ENCODE results near the gene SHISA8. TPM values are rescaled to one million over a fixed set of nuclear protein-coding genes. Genes with fewer than 3 reads are reported as not detected.
A peak's percentile ranks its signal among the peaks of the same experiment; 100 is the strongest.

SHISA8 gene
- total and polyA plus RNA-seq, 2 of the 13 experiments (the other 11 are each of a cell fraction or from before 2014, with no cell fraction given): not detected

DNA sequence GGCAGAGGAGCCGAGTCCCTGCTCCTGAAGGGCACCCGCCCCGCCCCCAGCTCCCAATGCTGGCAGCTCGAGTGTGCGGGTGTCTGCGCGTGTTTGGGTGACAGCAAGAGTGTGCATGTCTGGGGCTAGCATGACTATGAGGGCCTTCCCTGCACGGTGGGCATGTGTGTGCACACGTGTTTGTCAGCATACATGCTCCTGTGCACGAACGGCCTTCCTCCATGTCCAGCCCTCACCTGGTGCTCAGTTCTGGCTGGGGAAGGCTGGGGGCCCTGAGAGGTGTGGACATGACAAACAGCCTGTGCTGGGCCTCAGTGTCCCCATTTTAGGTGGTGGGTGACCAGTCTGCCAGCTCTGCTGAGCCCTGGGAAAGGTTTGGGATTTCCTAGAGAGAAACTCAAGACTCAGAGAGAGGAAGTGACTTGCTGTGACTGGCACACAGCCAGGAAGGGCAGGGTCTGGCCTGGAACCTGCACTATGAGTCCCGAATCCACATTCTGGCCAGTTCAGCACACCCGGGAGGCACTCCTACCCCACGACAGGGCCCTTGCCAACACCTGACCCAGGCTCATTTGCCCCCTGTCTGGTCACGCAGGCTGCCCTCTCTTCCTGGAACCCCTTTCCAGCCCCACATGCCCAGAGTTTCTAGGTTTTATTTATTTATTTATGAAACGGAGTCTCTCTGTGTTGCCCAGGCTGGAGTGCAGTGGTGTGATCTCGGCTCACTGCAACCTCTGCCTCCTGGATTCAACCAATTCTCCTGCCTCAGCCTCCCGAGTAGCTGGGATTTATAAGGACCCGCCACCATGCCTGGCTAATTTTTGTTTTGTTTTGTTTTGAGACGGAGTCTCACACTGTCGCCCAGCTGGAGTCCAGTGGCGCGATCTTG is 3.3 kb upstream of the SHISA8 start:
- H3K4me2 ChIP-seq (ENCODE audit: low read depth, low read length): peak overlapping the region; percentile 32; the same call in 1 of the 2 replicates
- intact Hi-C loops (cut with micrococcal nuclease; ENCODE audit: unreplicated experiment) (no loop called here), in situ Hi-C loops (cut with HindIII; ENCODE audit: extremely low pct_ligation_motif_present, low pct_unique_long_range_greater_than_20kb) (no loop called here)
- peaks cover 12 to 63% of the 10 kb centered on the region in 2 experiments for H3K27me3 ChIP-seq (ENCODE audit: control insufficient read depth in 1 of 2, insufficient read depth in 2 of 2, low read length in 2 of 2)
- H3K36me3 ChIP-seq (replicated peaks in 1 of 2; ENCODE audit: control insufficient read depth in 1 of 2, insufficient read depth in 2 of 2, low read length in 2 of 2): no peaks in the 10 kb centered on the region
- no peak for FAIRE-seq
- TF ChIP-seq, protein P1, sequence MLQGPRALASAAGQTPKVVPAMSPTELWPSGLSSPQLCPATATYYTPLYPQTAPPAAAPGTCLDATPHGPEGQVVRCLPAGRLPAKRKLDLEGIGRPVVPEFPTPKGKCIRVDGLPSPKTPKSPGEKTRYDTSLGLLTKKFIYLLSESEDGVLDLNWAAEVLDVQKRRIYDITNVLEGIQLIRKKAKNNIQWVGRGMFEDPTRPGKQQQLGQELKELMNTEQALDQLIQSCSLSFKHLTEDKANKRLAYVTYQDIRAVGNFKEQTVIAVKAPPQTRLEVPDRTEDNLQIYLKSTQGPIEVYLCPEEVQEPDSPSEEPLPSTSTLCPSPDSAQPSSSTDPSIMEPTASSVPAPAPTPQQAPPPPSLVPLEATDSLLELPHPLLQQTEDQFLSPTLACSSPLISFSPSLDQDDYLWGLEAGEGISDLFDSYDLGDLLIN (CRISPR knock-in tag; IDR thresholded peaks at IDR 0.05; ENCODE audit: borderline replicate concordance): no peak
- peak; percentile 33; the same call in 1 of the 2 replicates for TF ChIP-seq BCL6 (CRISPR knock-in tag; IDR thresholded peaks at IDR 0.05)
- TF ChIP-seq KDM4B (CRISPR knock-in tag; IDR thresholded peaks at IDR 0.05): no peak
- TF ChIP-seq ZNF674 (CRISPR knock-in tag; IDR thresholded peaks at IDR 0.05; ENCODE audit: low read depth): no peak
- TF ChIP-seq TCF7L2 (IDR thresholded peaks at IDR 0.05; ENCODE audit: low read depth, low read length): no peak
- TF ChIP-seq, protein P2, sequence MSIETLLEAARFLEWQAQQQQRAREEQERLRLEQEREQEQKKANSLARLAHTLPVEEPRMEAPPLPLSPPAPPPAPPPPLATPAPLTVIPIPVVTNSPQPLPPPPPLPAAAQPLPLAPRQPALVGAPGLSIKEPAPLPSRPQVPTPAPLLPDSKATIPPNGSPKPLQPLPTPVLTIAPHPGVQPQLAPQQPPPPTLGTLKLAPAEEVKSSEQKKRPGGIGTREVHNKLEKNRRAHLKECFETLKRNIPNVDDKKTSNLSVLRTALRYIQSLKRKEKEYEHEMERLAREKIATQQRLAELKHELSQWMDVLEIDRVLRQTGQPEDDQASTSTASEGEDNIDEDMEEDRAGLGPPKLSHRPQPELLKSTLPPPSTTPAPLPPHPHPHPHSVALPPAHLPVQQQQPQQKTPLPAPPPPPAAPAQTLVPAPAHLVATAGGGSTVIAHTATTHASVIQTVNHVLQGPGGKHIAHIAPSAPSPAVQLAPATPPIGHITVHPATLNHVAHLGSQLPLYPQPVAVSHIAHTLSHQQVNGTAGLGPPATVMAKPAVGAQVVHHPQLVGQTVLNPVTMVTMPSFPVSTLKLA (IDR thresholded peaks at IDR 0.05): peak; percentile 61
- TF ChIP-seq SOX5 (CRISPR knock-in tag; IDR thresholded peaks at IDR 0.05; ENCODE audit: borderline replicate concordance): no peak
- no peak for TF ChIP-seq PRPF4 (IDR thresholded peaks at IDR 0.05; ENCODE audit: low read depth, low read length, poor library complexity, severe bottlenecking)
- TF ChIP-seq SSRP1 (CRISPR knock-in tag; IDR thresholded peaks at IDR 0.05): no peak
- TF ChIP-seq ETV5 (CRISPR knock-in tag; IDR thresholded peaks at IDR 0.05; ENCODE audit: borderline replicate concordance): no peak
- H3K4me1 ChIP-seq (ENCODE audit: insufficient read depth, low read length): peaks cover 37% of the 10 kb centered on the region
- no peak overlapping the region for H3K27ac ChIP-seq (ENCODE audit: extremely low read length, insufficient read depth, low read length)
- no TSS peak for BruUV-seq (replicated peaks)
- CTCF ChIA-PET (ENCODE audit: low intra/inter-chr PET ratio, low total read pairs): no interaction called here
- H4K20me1 ChIP-seq (ENCODE audit: insufficient read depth, low read length): peaks cover 8% of the 10 kb centered on the region; the same call in 1 of the 2 replicates
- DNase-seq (ENCODE audit: low spot score): no peak
- ATAC-seq: peak; percentile 4
- no peak overlapping the region for H3K4me3 ChIP-seq (replicated peaks in 1 of 3; ENCODE audit: insufficient read depth in 1 of 3, low read depth in 2 of 3, low read length in 3 of 3)
- no peaks in the 10 kb centered on the region for H3K79me2 ChIP-seq (ENCODE audit: insufficient read depth, low read length)
- no peak overlapping the region for H2AFZ ChIP-seq (ENCODE audit: low read length)
- POLR2A ChIA-PET: no interaction called here
- H3K9me3 ChIP-seq (ENCODE audit: low read length): no peaks in the 10 kb centered on the region
- no peak overlapping the region for H3K9ac ChIP-seq (ENCODE audit: insufficient read depth, low read depth, low read length)
- 42% methylated on average over 11 of the region's 23 CpGs for WGBS (ENCODE audit: low lambda C conversion rate)

Data from HepG2 (cell line).